HK-2 (cell line): Measurements from ENCODE around the gene CDK14.

Experiments used
- DNase-seq: peaks from one replicate; pipeline ENCODE4 v3.0.0-alpha.2; 2018; ENCODE audit not compliant: unreplicated experiment

Gene CDK14

GRCh38 chr7:90948085-90948484 lies 352.0 kb downstream of the CDK14 start:
- no peak for DNase-seq

GRCh38 chr7:90951229-90951628 lies 355.1 kb downstream of the CDK14 start:
- no peak for DNase-seq

DNA sequence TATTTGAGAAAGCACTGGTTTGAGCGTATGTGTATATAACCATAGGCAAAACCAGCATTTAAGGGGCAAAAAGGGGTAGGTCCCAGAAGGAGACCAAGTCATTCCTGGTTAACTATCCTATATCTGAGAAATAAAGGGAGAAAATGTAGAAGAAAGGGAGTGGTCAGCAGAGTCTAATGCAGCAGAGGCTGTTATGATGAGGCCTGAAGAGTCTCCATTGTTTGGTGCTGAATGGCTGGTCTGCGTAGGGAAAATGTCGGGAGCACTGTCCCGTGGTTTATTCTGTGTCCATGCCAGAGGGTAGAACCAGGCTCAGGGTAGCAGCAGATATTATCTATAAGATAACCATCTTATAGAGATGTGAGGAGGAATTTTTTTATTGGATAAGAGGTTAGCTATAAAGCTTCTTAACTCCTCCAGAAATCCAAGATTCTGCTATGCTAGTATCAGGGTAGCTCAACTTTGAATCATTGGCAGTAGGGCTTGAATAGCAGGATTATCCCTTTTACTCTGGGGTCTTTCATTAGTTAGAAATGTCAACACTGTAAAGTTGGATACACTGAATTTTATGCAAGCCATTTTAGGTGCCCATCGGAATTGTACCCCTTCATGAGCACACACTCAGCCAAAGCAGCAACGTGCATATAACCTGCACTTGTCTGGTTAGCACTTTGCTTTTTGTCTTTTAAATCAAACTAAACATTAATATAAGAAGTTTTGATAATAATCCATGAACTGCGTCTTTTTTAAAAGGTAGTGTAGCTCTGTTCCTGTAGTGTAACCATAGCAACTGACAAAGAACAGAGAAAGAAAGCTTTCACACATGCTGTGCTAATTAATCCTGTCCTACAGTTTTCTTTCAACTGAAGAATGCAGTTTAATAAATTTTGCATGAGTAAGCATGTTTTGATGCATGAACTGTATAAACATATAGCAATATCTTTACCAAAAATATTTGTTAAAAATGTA lies 356.1 kb downstream of the CDK14 start:
- DNase-seq = no peak

GRCh38 chr7:90955641-90956207 lies 359.6 kb downstream of the CDK14 start:
- DNase-seq = no peak

DNA sequence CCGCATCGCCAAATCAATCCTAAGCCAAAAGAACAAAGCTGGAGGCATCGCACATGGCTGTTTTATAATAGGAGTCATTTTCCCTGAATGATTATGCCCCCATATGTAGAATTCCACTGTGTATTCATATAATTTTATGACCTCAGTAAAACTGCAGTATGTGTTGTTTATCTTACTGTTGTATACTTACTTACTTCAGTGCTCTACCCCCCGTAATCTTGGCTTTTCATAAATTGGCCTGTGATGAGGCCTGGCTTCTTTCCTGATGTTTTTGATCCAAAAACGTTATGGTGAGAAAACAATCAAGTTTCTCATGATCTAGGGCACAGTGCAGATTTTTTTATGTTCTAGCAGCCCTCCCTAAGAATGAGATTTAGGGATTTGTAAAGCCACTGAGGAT lies 361.8 kb downstream of the CDK14 start:
- DNase-seq = no peak

DNA sequence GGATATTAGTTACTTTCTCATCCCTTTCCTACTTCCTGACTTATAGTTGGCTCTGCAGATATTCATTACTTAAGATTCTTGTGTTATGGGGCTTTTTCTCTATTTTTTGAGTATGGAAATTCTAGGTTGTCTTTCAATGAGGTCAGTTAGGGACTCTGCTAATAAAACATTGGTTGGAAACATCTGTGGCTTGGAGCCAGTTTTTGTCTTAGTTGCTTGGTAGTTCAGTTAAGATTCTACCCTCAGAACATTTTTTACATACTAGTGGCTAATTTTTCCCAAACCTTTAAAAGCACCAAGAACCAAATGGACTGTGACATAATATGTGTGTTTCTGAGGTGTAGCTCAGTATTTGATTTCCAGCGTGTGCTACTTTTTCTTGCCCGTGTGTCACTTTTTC lies 362.5 kb downstream of the CDK14 start:
- no peak for DNase-seq

DNA sequence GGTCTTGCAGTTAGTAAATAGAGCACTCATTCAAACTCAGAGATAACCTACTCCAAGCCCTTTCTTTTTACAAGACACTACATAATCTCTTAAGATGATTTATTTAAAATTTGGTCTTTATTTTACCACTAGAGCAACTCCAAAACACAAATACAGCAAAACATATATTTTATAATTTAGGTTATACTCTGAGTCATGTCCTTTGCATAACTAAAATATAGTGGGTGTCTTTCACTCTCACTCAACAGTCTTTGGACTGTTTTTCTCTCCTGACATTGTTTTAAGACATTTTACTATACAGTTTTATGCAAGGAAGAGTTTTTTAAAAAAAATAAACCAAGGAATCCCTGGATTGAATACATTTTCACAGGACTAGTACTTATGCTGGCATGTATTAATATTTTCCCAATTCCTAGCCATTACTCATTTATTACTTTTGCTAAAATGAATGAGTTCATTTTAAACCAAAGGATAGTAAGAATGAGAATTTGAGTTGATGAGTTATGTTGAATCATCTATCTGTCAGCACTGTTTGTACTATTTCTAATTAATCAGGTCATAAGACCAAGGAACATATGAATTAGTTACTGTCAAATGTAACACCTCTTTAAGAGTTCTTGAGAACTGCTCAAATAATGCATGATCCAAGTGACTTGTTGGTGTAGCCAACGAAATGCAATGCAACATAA lies 365.1 kb downstream of the CDK14 start:
- no peak for DNase-seq

GRCh38 chr7:90965211-90965610 lies 369.1 kb downstream of the CDK14 start:
- DNase-seq = no peak

GRCh38 chr7:90966346-90966745 lies 370.2 kb downstream of the CDK14 start:
- no peak for DNase-seq

DNA sequence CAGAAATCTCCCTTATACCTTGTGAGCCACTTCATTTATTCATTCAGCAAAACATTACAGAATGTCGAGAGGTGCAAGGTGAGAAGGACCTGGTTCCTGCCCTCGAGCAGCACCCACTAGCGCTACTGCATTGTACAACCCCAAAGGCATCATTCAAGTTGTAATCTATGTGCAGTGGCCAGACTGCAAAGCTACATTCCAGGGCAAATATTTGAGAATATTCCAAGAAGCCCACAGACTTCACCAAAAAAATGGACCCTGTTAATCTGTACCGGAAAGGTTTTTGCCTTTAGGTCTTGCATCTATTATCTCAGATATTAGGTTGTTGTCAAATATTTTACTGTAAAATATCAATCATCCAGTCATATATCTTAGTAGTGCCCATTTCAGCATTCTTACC lies 372.8 kb downstream of the CDK14 start:
- no peak for DNase-seq

- DNase-seq = no peak
Measured at GRCh38 chr7:90972906-90973550, 376.9 kb downstream of the CDK14 start.

DNA sequence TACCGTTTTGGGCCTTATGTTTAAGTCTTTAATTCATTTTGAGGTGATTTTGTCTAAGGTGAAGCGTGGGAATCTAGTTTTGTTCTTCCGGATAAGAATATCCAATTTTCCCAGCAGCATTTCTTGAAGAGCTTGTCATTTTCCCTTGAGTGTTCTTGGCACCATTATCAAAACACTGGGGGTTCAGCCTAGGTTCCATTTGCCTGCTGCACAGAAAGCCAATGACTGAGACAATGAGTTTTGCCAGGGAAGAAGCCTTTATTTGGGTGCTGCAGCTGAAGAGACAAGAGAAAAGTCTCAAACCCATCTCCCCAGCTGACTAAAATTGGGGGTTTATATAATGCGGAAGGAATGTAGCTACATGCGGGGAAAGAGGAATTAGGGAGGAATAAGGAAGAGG lies 380.9 kb downstream of the CDK14 start:
- no peak for DNase-seq

GRCh38 chr7:90980545-90980944 lies 384.4 kb downstream of the CDK14 start:
- no peak for DNase-seq

- DNase-seq = no peak
Measured at GRCh38 chr7:90982228-90982627, 386.1 kb downstream of the CDK14 start.

- no peak for DNase-seq
Measured at GRCh38 chr7:90984692-90985091, 388.6 kb downstream of the CDK14 start.

- DNase-seq = no peak
Measured at GRCh38 chr7:90988516-90988915, 392.4 kb downstream of the CDK14 start.

- no peak for DNase-seq
Measured at GRCh38 chr7:90988996-90989765, 393.1 kb downstream of the CDK14 start.

- DNase-seq = no peak
Measured at GRCh38 chr7:90994121-90994520, 398.0 kb downstream of the CDK14 start.

GRCh38 chr7:90994601-90995000 lies 398.5 kb downstream of the CDK14 start:
- DNase-seq = no peak

DNA sequence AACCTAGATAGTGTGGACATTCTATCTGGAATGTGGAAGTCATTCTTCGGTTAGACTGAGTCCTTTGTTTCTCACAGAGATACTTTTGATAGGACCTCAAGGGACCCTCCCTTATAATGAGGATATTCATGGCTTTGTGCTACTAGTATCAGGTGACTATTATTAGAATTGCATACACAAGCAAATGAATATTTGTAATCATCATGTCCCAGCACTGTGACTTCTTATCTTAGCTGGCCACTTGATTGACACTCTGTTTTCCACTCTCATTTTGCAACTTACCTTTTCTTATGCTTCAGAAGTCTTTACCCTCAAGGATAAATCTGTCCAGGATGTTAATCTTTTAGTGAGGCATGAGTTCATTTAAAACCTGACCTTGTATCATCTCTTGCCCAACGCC lies 399.9 kb downstream of the CDK14 start:
- no peak for DNase-seq
